Fibroblast of the aortic adventitia (primary cell): Measurements from ENCODE around the gene RTTN. TPM values are rescaled to one million over a fixed set of nuclear protein-coding genes. Genes with fewer than 3 reads are reported as not detected.
"Not testable (repeated sequence)": the region's sequence is repeated elsewhere in the genome, so short reads cannot be mapped to it uniquely, and the experiment has no call there.

Source experiments
- DNase-seq: peaks from one replicate; pipeline ENCODE4 v3.0.0-alpha.2; 2010; ENCODE audit warnings: low read depth
- H3K4me3 ChIP-seq: 2 replicates; pipeline ENCODE4 v1.5.1; 2011; ENCODE audit warnings: low read depth, mild to moderate bottlenecking, control low read depth, low read length, moderate library complexity
- CTCF ChIP-seq: IDR thresholded peaks from 2 replicates; pipeline ENCODE4 v1.5.1; 2011; ENCODE audit warnings: mild to moderate bottlenecking, low read length, control low read depth, inconsistent platforms; ENCODE audit not compliant: insufficient read depth
- total RNA-seq: library from RNA; depleted of rRNA; stranded (reverse); fragments of >200 nt; gene quantifications from 2 replicates; pipeline ENCODE4 v1.2.3, GENCODE V29; 2012; ENCODE audit warnings: low replicate concordance

RTTN gene
- total RNA-seq, 1 donor: 38.6 TPM

GRCh38 chr18:70126832-70127231, 78.7 kb downstream of the RTTN start:
- no peak for TF ChIP-seq CTCF
- H3K4me3 ChIP-seq: no peak overlapping the region
- no peak for DNase-seq

- no peak overlapping the region for H3K4me3 ChIP-seq
- DNase-seq: no peak
- TF ChIP-seq CTCF: no peak
Measured at GRCh38 chr18:70124139-70124538, 81.3 kb downstream of the RTTN start.

GRCh38 chr18:70121842-70122241, 83.6 kb downstream of the RTTN start:
- H3K4me3 ChIP-seq: no peak overlapping the region
- no peak for TF ChIP-seq CTCF
- no peak for DNase-seq

GRCh38 chr18:70116949-70117348, 88.5 kb downstream of the RTTN start:
- no peak overlapping the region for H3K4me3 ChIP-seq
- no peak for TF ChIP-seq CTCF
- DNase-seq: peak; percentile 21

GRCh38 chr18:70113511-70113910, 92.0 kb downstream of the RTTN start:
- no peak for TF ChIP-seq CTCF
- DNase-seq: no peak
- H3K4me3 ChIP-seq: no peak overlapping the region

GRCh38 chr18:70110678-70111077, 94.8 kb downstream of the RTTN start:
- no peak overlapping the region for H3K4me3 ChIP-seq
- DNase-seq: no peak
- TF ChIP-seq CTCF: no peak

GRCh38 chr18:70107091-70107490, 98.4 kb downstream of the RTTN start:
- no peak overlapping the region for H3K4me3 ChIP-seq
- TF ChIP-seq CTCF: no peak
- peak; percentile 22 for DNase-seq

GRCh38 chr18:70102854-70103253, 102.6 kb downstream of the RTTN start:
- not testable (repeated sequence) for DNase-seq, H3K4me3 ChIP-seq
